NT2/D1 (cell line): ENCODE measurements around the gene COL20A1.

Experiments
- SUZ12 ChIP-seq: IDR thresholded peaks from 2 replicates; pipeline ENCODE4 v1.6.1; 2011; ENCODE audit not compliant: insufficient read length, insufficient read depth; ENCODE audit errors: extremely low read depth
- YY1 ChIP-seq: IDR thresholded peaks from 2 replicates; pipeline ENCODE4 v1.6.1; 2011; ENCODE audit not compliant: insufficient read length, insufficient read depth
- ZNF274 ChIP-seq: IDR thresholded peaks from 2 replicates; pipeline ENCODE4 v1.6.1; 2011; ENCODE audit warnings: mild to moderate bottlenecking, low read depth, low read length

DNA sequence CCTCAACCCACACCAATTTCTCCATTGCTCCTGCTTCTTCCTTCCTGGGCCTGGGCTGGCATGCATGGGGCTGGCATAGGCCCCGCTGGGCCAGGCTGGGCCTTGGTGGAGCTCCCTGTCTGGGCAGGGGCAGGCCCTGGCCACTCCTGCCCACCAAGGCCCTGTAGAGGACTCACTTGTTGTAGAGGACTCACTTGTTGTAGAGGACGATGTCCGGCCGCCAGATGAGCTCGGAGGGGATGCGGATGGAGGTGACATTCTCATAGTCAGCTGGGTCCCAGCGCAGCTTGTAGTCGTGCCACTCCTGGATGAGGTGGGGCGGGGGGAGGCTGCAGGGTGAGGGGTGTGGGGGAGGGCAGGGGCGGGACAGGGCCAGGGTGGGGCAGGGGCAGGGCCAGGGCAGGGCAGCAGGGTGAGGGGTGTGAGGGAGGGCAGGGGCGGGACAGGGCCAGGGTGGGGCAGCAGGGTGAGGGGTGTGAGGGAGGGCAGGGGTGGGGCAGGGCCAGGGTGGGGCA is 62.9 kb downstream of the COL20A1 start:
- TF ChIP-seq YY1 (no peak), ZNF274 (no peak), SUZ12 (no peak)
